ENCODE data around the gene GPR119.
"Not testable (repeated sequence)": the region's sequence is repeated elsewhere in the genome, so short reads cannot be mapped to it uniquely, and the experiment has no call there.

GPR119 gene

DNA sequence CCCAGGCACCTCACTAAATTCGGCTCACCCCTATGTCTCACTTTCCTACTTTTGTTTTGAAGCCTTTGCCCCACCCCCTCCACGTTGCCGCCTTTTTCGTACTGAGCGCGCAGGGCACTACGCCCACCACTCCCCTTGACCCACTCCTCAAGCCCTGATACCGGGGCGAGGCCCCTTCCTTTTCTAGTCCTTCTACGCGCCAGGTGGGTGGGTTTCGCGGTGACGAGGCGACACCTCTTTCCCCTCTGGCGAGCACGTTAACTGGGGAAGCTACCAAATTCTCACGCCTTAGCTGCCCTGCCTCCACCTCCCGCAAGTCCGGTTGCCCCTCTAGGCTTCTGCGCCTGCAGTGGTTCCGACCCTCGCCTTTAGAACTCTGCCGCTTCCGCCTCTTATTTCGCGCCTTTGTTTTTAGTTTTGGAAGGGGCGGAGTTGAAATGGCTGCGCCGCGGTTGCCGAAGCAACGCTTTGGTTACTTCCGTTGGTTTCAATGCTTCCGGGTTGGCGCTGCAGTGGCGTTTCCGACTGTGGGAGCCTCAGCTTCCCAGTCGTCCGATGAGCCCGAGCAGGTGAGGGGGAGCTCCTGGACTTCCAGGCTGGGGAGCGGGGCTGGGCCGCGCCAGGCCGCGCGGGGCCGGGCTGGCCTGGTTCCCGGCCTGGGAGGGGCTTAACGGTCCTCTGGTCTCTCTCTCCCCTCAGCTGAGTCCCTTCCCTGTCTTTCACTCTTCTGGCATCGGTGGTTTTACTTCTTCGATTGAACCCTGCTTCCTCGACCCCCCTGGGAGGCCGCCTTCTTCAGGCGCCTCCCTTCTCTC is 45.9 kb downstream of the GPR119 start, which contains the start of gene SLC25A14:
Gene SLC25A14 (plus strand): TSS at position 512 of the 815 bp plus-strand sequence. CDS start 360 bp downstream, outside the sequence.
- peak; percentile 45 for DNase-seq (ENCODE audit: low spot score)

DNA sequence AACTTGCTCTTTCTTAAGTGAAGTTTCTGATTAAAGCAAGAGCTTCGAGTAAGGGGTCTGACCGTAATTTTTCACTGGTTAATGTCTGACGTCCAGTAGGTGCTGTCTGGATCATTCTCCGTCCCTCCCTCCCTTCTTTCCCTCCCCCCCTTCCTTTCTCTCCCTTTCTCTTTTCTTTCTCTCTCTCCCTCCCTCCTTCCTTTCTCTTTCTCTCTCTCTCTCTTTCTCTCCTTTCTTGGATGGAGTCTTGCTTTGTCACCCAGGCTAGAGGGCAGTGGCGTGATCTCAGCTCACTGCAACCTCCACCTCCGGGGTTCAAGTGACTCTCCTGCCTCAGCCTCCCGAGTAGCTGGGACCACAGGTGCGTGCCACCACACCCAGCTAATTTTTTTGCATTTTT is 46.6 kb downstream of the GPR119 start:
- DNase-seq (ENCODE audit: low spot score) = not testable (repeated sequence)

DNA sequence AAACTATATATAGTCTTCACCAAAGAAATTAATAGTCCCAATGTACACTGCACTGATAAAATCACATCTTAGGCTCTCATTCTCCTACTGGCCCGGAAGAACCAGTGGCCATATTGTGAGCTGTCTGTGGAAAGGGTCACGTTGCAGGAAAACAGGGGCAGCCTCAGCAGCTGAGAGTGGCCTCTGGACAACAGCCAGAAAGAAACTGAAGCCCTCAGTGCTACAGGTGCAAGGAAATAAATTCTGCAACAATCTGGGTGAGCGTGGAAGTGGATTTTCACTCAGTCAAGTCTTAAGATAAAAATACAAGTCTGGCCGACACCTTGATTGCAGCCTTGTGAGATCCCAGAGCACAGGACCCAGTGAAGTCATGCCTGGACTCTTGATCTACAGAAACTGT is 48.9 kb downstream of the GPR119 start:
- no peak for DNase-seq (ENCODE audit: low spot score)

Measured in hematopoietic multipotent progenitor cell treated with erythropoietin and hydrocortisone succinate and interleukin-3 and kit ligand, for 17 days (in vitro differentiated cells).